Ovary (tissue), 9 donors: ENCODE measurements around the gene NPAS3. TPM values are rescaled to one million over a fixed set of nuclear protein-coding genes. Genes with fewer than 3 reads are reported as not detected.

ENCODE experiments used
- DNase-seq, 5 donors: peaks; one replicate each; pipeline ENCODE4 v3.0.0-alpha.2; 2019 to 2020
- H3K27ac ChIP-seq, 2 donors: fragments of 200-600 bp; one replicate each; pipeline versions ENCODE4 v1.5.1 to v1.8.0; 2019 to 2022
- H3K27me3 ChIP-seq: fragments of 200-600 bp; one replicate; pipeline ENCODE4 v1.8.0; 2022
- H3K36me3 ChIP-seq: fragments of 200-600 bp; sonication (generic); one replicate; pipeline ENCODE4 v1.5.1; 2019
- H3K4me1 ChIP-seq: one replicate; pipeline ENCODE4 v1.8.1; 2013; ENCODE audit warnings: mild to moderate bottlenecking, moderate library complexity; ENCODE audit not compliant: insufficient read depth
- H3K4me3 ChIP-seq: fragments of 200-600 bp; sonication (generic); one replicate; pipeline ENCODE4 v1.5.1; 2017
- H3K9me3 ChIP-seq, 2 donors: fragments of 200-600 bp in 1 of 2; sonication (generic) in 1 of 2; one replicate each; pipeline versions ENCODE4 v1.5.1 to v1.8.1; 2013 to 2019; ENCODE audit warnings: mild to moderate bottlenecking in 1 of 2, moderate library complexity in 1 of 2
- CTCF ChIP-seq, 3 donors: fragments of 450-650 bp in 2 of 3; fragments of 200-600 bp in 1 of 3; IDR thresholded peaks; one replicate each; pipeline versions ENCODE4 v1.5.1 to v1.8.0; 2016 to 2022; ENCODE audit warnings: antibody characterized with exemption in 3 of 3, mild to moderate bottlenecking in 1 of 3
- EP300 ChIP-seq: sonication (generic); formaldehyde crosslinking; IDR thresholded peaks from one replicate; pipeline ENCODE4 v1.6.1; 2017; ENCODE audit warnings: antibody characterized with exemption
- POLR2A ChIP-seq: fragments of 450-650 bp; IDR thresholded peaks from one replicate; pipeline ENCODE4 v1.6.1; 2017; ENCODE audit warnings: antibody characterized with exemption, mild to moderate bottlenecking, moderate library complexity
- WGBS, 3 donors: extraction: QIAGEN DNeasy Blood & Tissue Kit in 1 of 3; methylation state at CpG; one replicate each; pipeline versions ENCODE4 v1.1.5 to v1.1.7; 2013 to 2017; 5-methylcytosine and 5-hydroxymethylcytosine counted together
- intact Hi-C, 4 donors: fragments of 100-400 bp; cut with DNase I; formaldehyde crosslinking; loops; one replicate each; pipeline versions ENCODE4 v1.11.0 to v1.15.1; 2022 to 2023
- polyA plus RNA-seq, 2 donors: library from polyadenylated mRNA; stranded (reverse); fragments of 200-250 nt in 1 of 2; fragments of 350-450 nt in 1 of 2; fragmentation: Illumina TruSeq in 1 of 2; extraction: RNeasy Lipid Tissue Mini Kit (QIAGEN cat#74804) in 1 of 2; gene quantifications; one replicate each; pipeline ENCODE4 v1.2.3, GENCODE V29; 2013 to 2014
- total RNA-seq, 7 donors: library from RNA; depleted of rRNA in 2 of 7; stranded (reverse); fragments of >200 nt in 2 of 7; fragmentation: NEBNext Ultra II Directional in 3 of 7; extraction: Animal tissue kit (Norgen Biotek cat#: 25700) in 3 of 7; gene quantifications; one replicate each; pipeline versions ENCODE4 v1.1.0 to v1.2.4, GENCODE V29; 2016 to 2023
- donor health status: DM: no; HTN: no; CAD: no; lungs with moderate emphysema.
- donor health status: DM: no; HTN: no; CAD: no.
- donor health status: Bipolar disorder and iron deficiency.
- donor health status: DM: yes; HTN: yes; CAD: no.
- donor health status: DM: no; HTN: no; CAD: no.
- donor health status: DM: yes; HTN: yes; CAD: no.

The NPAS3 gene
- total and polyA plus RNA-seq, 9 donors: 1.9 to 15.4 (median 11.4) TPM

DNA sequence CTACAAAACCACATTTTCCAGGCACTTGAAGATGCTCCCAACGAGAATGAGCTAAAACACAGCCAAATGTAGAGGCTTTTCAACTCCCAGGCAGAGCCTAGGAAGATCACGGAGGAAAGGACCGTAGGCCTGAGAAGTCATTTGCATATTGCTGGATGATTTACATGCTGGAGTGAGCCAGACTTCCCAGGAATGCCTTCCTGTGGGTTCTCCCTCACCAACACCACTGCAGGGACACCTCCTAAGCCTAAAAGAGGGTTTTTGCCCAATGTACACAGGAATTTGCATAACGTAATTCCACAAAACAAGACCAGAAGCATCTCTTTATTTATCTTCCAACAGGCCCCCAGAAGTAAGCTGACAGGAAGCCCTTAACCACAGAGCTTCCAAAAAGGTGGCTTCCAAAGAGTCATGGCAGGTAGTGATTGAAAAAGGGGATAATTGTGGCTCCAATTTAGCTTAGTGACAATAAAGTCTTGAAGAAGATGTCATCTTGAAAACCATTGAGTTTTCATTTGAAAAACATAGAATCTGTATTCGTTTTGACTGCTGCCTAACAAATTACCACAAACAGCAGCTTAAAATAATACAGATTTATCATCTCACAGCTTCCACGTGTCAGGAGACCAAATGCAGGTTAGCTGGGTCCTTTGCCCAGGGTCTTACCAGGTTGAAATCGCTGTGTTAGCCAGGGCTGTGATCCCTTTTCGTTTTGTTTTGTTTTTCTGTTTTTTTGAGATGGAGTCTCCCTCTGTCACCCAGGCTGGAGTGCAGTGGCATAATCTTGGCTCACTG, 896.0 kb downstream of the NPAS3 start:
- Histone ChIP-seq H3K9me3 (no peaks in the 10 kb centered on the region), H3K36me3 (no peaks in the 10 kb centered on the region), H3K27ac (no peak overlapping the region), H3K27me3 (no peaks in the 10 kb centered on the region), H3K4me1 (no peaks in the 10 kb centered on the region), H3K4me3 (no peak overlapping the region)
- DNase-seq: no peak
- 65 to 81% (median 70%) methylated on average over 8 of the region's 8 CpGs for WGBS, 3 donors
- TF ChIP-seq EP300 (no peak), CTCF (IDR thresholded peaks at IDR 0.05) (no peak), POLR2A (no peak)
- intact Hi-C loops: loop anchor here in 2 of 4 donors (5.0 kb wide), 2 partner anchors 263 to 268 kb away; no protein-coding TSS in a partner anchor

DNA sequence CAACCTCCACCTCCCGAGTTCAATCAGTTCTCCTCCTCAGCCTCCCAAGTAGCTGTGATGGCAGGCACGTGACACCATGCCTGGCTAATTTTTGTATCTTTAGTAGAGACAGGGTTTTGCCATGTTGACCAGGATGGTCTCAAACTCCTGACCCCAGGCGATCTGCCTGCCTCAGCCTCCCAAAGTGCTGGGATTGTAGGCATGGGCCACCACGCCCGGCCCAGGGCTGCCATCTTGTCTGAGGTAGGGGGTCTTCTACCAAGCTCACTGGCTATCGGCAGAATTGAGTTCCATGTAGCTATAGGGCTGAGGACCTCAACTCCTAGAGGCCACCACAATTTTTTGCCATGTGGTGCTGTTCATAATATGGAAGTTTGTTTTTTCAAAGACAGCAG, 896.6 kb downstream of the NPAS3 start:
- no peaks in the 10 kb centered on the region for H3K27me3 ChIP-seq
- H3K4me1 ChIP-seq: no peaks in the 10 kb centered on the region
- no peaks in the 10 kb centered on the region for H3K9me3 ChIP-seq
- no peak overlapping the region for H3K4me3 ChIP-seq
- TF ChIP-seq CTCF (IDR thresholded peaks at IDR 0.05): no peak
- TF ChIP-seq POLR2A: no peak
- no peak for TF ChIP-seq EP300
- DNase-seq: no peak
- H3K27ac ChIP-seq: no peak overlapping the region
- no peaks in the 10 kb centered on the region for H3K36me3 ChIP-seq
- intact Hi-C loops: loop anchor here in 2 of 4 donors (5.0 kb wide), 2 partner anchors 262 to 267 kb away; no protein-coding TSS in a partner anchor
- 91 to 95% (median 92%) methylated on average over 6 of the region's 6 CpGs for WGBS, 3 donors

DNA sequence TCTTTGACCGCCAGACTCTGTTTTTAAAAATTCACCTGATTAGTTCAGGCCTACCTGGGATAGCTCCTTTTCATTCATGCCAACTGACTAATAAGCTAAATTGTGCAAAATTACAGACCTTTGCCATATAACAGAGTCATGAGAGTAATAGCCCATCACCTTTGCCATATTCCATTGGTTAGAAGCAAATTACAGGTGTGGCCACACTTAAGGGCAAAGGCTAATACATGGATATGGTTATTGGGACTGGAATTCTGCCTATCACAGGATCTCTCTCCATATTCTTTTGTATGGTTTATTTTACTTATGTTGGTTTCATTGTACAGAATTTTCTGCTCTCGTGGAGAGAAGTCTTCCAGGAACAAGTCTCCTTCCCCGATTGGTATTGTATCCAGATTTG, 897.0 kb downstream of the NPAS3 start:
- H3K27me3 ChIP-seq: no peaks in the 10 kb centered on the region
- H3K27ac ChIP-seq: no peak overlapping the region
- TF ChIP-seq EP300 (no peak), CTCF (IDR thresholded peaks at IDR 0.05) (no peak), POLR2A (no peak)
- no peaks in the 10 kb centered on the region for H3K4me1 ChIP-seq
- H3K4me3 ChIP-seq: no peak overlapping the region
- no peaks in the 10 kb centered on the region for H3K9me3 ChIP-seq
- intact Hi-C loops: loop anchor here in 2 of 4 donors (5.0 kb wide), 2 partner anchors 262 to 267 kb away; no protein-coding TSS in a partner anchor
- H3K36me3 ChIP-seq: no peaks in the 10 kb centered on the region
- 80 to 93% (median 89%) methylated on average over 3 of the region's 3 CpGs for WGBS, 3 donors
- no peak for DNase-seq

- Histone ChIP-seq H3K27me3 (no peaks in the 10 kb centered on the region), H3K27ac (no peak overlapping the region), H3K4me1 (no peaks in the 10 kb centered on the region), H3K4me3 (no peak overlapping the region), H3K36me3 (no peaks in the 10 kb centered on the region), H3K9me3 (no peaks in the 10 kb centered on the region)
- WGBS, 3 donors: 49 to 56% (median 54%) methylated on average over 9 of the region's 9 CpGs
- TF ChIP-seq CTCF (IDR thresholded peaks at IDR 0.05) (no peak), POLR2A (no peak), EP300 (no peak)
- no peak for DNase-seq
- intact Hi-C loops: loop anchor here in 2 of 4 donors (5.0 kb wide), 2 partner anchors 261 to 266 kb away; no protein-coding TSS in a partner anchor
These were observed 897.7 kb downstream of the NPAS3 start for GRCh38 chr14:33836203-33836899.
